Thyroid gland (tissue), 4 donors: ENCODE measurements around the gene ZKSCAN3.

ENCODE experiments used
- CTCF ChIP-seq, 6 experiments: fragments of 200-600 bp in 3 of 6; fragments of 450-650 bp in 3 of 6; sonication (generic) in 3 of 6; IDR thresholded peaks; one replicate each; pipeline ENCODE4 v1.5.1; 2016 to 2019; ENCODE audit warnings: antibody characterized with exemption in 6 of 6, mild to moderate bottlenecking in 2 of 6, inconsistent platforms in 1 of 6, moderate library complexity in 1 of 6
- POLR2A ChIP-seq, 2 donors: fragments of 450-650 bp; IDR thresholded peaks; one replicate each; pipeline ENCODE4 v1.6.1; 2017; ENCODE audit warnings: antibody characterized with exemption in 2 of 2, mild to moderate bottlenecking in 2 of 2, moderate library complexity in 1 of 2

GRCh38 chr6:28355743-28356665, 6.3 kb downstream of the ZKSCAN3 start:
- TF ChIP-seq CTCF (IDR thresholded peaks at IDR 0.05) (peak; percentile 78 to 92 (median 88)), POLR2A (IDR thresholded peaks at IDR 0.05) (peak in 1 of 2 donors; percentile 17)
